ENCODE data around the gene MFSD11. TPM values are rescaled to one million over a fixed set of nuclear protein-coding genes. Genes with fewer than 3 reads are reported as not detected.

Gene MFSD11
- total and polyA plus RNA-seq, 4 donors: 12.0 to 57.5 (median 25.0) TPM

DNA sequence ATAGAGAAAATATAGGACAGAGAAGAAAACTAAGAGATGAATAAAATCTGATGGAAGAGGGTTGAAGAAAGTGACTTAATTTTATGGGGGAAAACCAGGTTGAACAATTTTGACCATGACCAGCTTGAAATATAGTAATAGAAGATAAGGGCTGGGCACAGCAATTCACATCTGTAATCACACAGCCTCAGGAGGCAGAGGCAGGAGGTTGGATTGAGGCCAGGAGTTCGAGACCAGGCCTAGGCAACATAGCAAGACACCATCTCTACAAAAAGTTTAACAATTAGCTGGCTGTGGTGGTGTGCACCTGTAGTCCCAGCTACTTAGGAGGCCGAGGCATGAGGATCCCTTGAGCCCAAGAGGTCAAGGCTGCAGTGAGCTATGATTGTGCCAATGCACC is 35.8 kb upstream of the MFSD11 start:
- H3K4me3 ChIP-seq: no peak overlapping the region
- peaks cover 0 to 2% (median 0%) of the 10 kb centered on the region in 4 donors for H3K9me3 ChIP-seq (ENCODE audit: control insufficient read depth in 4 of 4, insufficient read depth in 3 of 4, low read length in 3 of 4)
- 71 to 73% methylated on average over 2 of the region's 2 CpGs for WGBS, 2 donors
- no peaks in the 10 kb centered on the region for H3K36me3 ChIP-seq (ENCODE audit: control insufficient read depth in 4 of 4, insufficient read depth in 4 of 4, low read length in 4 of 4)
- TF ChIP-seq CTCF (IDR thresholded peaks at IDR 0.05; ENCODE audit: control extremely low read depth, extremely low read depth): no peak
- H3K27me3 ChIP-seq (ENCODE audit: control insufficient read depth in 3 of 3, insufficient read depth in 3 of 3, low read length in 2 of 3): no peaks in the 10 kb centered on the region
- H3K4me1 ChIP-seq (ENCODE audit: control insufficient read depth in 5 of 5, insufficient read depth in 5 of 5, low read length in 5 of 5): peaks cover 11 to 37% (median 25%) of the 10 kb centered on the region in 5 donors
- H3K9ac ChIP-seq (ENCODE audit: insufficient read depth in 1 of 2, low read length in 2 of 2): peak overlapping the region in 1 of 2 donors; percentile 23
- DNase-seq: no peak
- ATAC-seq (ENCODE audit: insufficient read depth, low FRiP score): no peak
- peak overlapping the region in 1 of 2 donors; percentile 92 for H3K27ac ChIP-seq (ENCODE audit: low read depth in 1 of 2, low read length in 1 of 2)

DNA sequence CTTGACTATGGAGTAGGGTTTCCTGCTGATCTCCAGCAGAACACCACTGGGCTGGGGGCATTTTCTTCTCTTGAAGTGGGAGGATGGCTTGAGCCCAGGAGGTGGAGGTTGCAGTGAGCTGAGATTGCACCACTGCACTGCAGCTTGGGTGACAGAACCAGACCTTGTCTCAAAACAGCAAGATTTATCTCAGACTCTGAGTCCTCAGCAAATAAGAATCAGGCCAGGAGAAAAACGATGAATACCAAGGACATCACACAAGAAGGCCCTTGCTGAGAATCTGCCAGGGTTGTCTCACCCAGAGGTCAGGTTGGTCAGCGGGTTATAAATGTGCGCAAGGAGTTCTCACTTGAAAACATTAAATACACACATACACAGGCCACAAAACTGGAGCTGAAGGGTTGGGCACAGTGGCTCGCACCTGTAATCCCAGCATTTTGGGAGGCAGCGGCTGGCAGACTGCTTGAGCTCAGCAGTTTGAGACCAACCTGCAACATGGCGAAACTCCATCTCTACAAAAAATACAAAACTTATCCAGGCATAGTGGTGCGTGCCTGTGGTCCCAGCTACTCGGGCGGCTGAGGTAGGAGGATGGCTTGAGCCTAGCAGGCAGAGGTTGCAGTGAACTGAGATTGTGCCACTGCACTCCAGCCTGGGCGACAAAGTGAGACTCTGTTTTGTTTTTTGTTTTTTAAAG is 34.8 kb upstream of the MFSD11 start:
- H3K4me1 ChIP-seq (ENCODE audit: control insufficient read depth in 5 of 5, insufficient read depth in 5 of 5, low read length in 5 of 5): peaks cover under 1 to 32% (median 17%) of the 10 kb centered on the region in 5 donors
- no peak for TF ChIP-seq CTCF (IDR thresholded peaks at IDR 0.05; ENCODE audit: control extremely low read depth, extremely low read depth)
- peaks cover 0 to 2% (median 0%) of the 10 kb centered on the region in 4 donors for H3K9me3 ChIP-seq (ENCODE audit: control insufficient read depth in 4 of 4, insufficient read depth in 3 of 4, low read length in 3 of 4)
- ATAC-seq (ENCODE audit: insufficient read depth, low FRiP score) (no peak), DNase-seq (no peak)
- no peak overlapping the region for H3K4me3 ChIP-seq
- peaks cover 0 to 2% (median 0%) of the 10 kb centered on the region in 4 donors for H3K36me3 ChIP-seq (ENCODE audit: control insufficient read depth in 4 of 4, insufficient read depth in 4 of 4, low read length in 4 of 4)
- no peaks in the 10 kb centered on the region for H3K27me3 ChIP-seq (ENCODE audit: control insufficient read depth in 3 of 3, insufficient read depth in 3 of 3, low read length in 2 of 3)
- 89 to 96% methylated on average over 10 of the region's 10 CpGs for WGBS, 2 donors
- H3K9ac ChIP-seq (ENCODE audit: insufficient read depth in 1 of 2, low read length in 2 of 2): no peak overlapping the region
- no peak overlapping the region for H3K27ac ChIP-seq (ENCODE audit: low read depth in 1 of 2, low read length in 1 of 2)

DNA sequence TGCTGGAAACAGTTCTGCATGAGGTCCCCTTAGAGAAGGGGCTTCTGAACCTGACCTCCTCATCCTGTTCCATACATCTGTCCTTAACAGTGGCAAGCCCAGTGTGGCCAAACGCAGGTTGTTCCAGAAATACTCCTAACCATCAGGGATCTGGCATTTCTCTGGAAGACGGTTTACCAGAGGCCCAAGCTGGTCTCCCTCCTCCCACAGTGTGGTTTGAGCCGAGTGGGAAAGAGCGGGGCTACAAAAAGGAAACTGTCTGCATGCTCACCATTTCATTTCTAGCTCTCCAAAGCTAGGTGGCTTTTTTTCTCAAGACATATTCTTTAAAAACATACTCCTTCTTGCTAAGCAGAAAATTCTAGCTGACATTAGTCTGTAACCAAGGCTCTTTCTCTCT is 33.1 kb upstream of the MFSD11 start:
- peaks cover 0 to 41% (median 24%) of the 10 kb centered on the region in 5 donors for H3K4me1 ChIP-seq (ENCODE audit: control insufficient read depth in 5 of 5, insufficient read depth in 5 of 5, low read length in 5 of 5)
- H3K27ac ChIP-seq (ENCODE audit: low read depth in 1 of 2, low read length in 1 of 2): no peak overlapping the region
- ATAC-seq (ENCODE audit: insufficient read depth, low FRiP score) (no peak), DNase-seq (no peak)
- peaks cover 0 to 2% (median 0%) of the 10 kb centered on the region in 4 donors for H3K9me3 ChIP-seq (ENCODE audit: control insufficient read depth in 4 of 4, insufficient read depth in 3 of 4, low read length in 3 of 4)
- no peaks in the 10 kb centered on the region for H3K27me3 ChIP-seq (ENCODE audit: control insufficient read depth in 3 of 3, insufficient read depth in 3 of 3, low read length in 2 of 3)
- H3K4me3 ChIP-seq: no peak overlapping the region
- TF ChIP-seq CTCF (IDR thresholded peaks at IDR 0.05; ENCODE audit: control extremely low read depth, extremely low read depth): no peak
- WGBS, 2 donors: 37 to 71% methylated on average over 4 of the region's 4 CpGs
- H3K9ac ChIP-seq (ENCODE audit: insufficient read depth in 1 of 2, low read length in 2 of 2): no peak overlapping the region
- H3K36me3 ChIP-seq (ENCODE audit: control insufficient read depth in 4 of 4, insufficient read depth in 4 of 4, low read length in 4 of 4): peaks cover 0 to 2% (median 0%) of the 10 kb centered on the region in 4 donors

All from lung (tissue), 12 donors.